ENCODE data around the gene SLC6A7. TPM values are rescaled to one million over a fixed set of nuclear protein-coding genes. Genes with fewer than 3 reads are reported as not detected.

Gene SLC6A7
- total and polyA plus RNA-seq, 2 donors from 2014 or later = not detected

- no peaks in the 10 kb centered on the region for H3K9me3 ChIP-seq (ENCODE audit: control insufficient read depth in 2 of 3, insufficient read depth in 1 of 3, low read length in 3 of 3)
- H3K9ac ChIP-seq (ENCODE audit: low read length in 3 of 3) = peak overlapping the region in 2 of 3 donors; percentile 37
- TF ChIP-seq, protein P1, sequence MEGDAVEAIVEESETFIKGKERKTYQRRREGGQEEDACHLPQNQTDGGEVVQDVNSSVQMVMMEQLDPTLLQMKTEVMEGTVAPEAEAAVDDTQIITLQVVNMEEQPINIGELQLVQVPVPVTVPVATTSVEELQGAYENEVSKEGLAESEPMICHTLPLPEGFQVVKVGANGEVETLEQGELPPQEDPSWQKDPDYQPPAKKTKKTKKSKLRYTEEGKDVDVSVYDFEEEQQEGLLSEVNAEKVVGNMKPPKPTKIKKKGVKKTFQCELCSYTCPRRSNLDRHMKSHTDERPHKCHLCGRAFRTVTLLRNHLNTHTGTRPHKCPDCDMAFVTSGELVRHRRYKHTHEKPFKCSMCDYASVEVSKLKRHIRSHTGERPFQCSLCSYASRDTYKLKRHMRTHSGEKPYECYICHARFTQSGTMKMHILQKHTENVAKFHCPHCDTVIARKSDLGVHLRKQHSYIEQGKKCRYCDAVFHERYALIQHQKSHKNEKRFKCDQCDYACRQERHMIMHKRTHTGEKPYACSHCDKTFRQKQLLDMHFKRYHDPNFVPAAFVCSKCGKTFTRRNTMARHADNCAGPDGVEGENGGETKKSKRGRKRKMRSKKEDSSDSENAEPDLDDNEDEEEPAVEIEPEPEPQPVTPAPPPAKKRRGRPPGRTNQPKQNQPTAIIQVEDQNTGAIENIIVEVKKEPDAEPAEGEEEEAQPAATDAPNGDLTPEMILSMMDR (IDR thresholded peaks at IDR 0.05; ENCODE audit: borderline replicate concordance, extremely low read depth, insufficient read depth) = no peak
- H3K4me1 ChIP-seq (ENCODE audit: control insufficient read depth in 2 of 3, insufficient read depth in 2 of 3, low read depth in 1 of 3, low read length in 3 of 3) = peaks cover 4 to 9% (median 5%) of the 10 kb centered on the region in 3 donors
- H3K36me3 ChIP-seq (ENCODE audit: control insufficient read depth in 2 of 3, insufficient read depth in 3 of 3, low read length in 3 of 3) = no peaks in the 10 kb centered on the region
- H3K27me3 ChIP-seq (ENCODE audit: control insufficient read depth, insufficient read depth, low read length) = no peaks in the 10 kb centered on the region
- DNase-seq = no peak
- peak overlapping the region in 1 of 3 donors; percentile 65 for H3K4me3 ChIP-seq (ENCODE audit: low read length in 3 of 3)
- peak overlapping the region; percentile 45 to 54 for H3K27ac ChIP-seq (ENCODE audit: low read depth in 2 of 2, low read length in 2 of 2)
- intact Hi-C loops (cut with DNase I) = no loop called here
- FAIRE-seq = no peak
Observed at GRCh38 chr5:150156027-150156368, 33.9 kb upstream of the SLC6A7 start.

- peak overlapping the region; percentile 45 to 54 for H3K27ac ChIP-seq (ENCODE audit: low read depth in 2 of 2, low read length in 2 of 2)
- TF ChIP-seq, protein P1 (IDR thresholded peaks at IDR 0.05; ENCODE audit: borderline replicate concordance, extremely low read depth, insufficient read depth) = no peak
- intact Hi-C loops (cut with DNase I) = no loop called here
- FAIRE-seq = no peak
- H3K4me3 ChIP-seq (ENCODE audit: low read length in 3 of 3) = peak overlapping the region in 1 of 3 donors; percentile 65
- peaks cover 5 to 12% (median 9%) of the 10 kb centered on the region in 3 donors for H3K4me1 ChIP-seq (ENCODE audit: control insufficient read depth in 2 of 3, insufficient read depth in 2 of 3, low read depth in 1 of 3, low read length in 3 of 3)
- DNase-seq = no peak
- no peaks in the 10 kb centered on the region for H3K9me3 ChIP-seq (ENCODE audit: control insufficient read depth in 2 of 3, insufficient read depth in 1 of 3, low read length in 3 of 3)
- peak overlapping the region in 1 of 3 donors; percentile 37 for H3K9ac ChIP-seq (ENCODE audit: low read length in 3 of 3)
- no peaks in the 10 kb centered on the region for H3K27me3 ChIP-seq (ENCODE audit: control insufficient read depth, insufficient read depth, low read length)
- no peaks in the 10 kb centered on the region for H3K36me3 ChIP-seq (ENCODE audit: control insufficient read depth in 2 of 3, insufficient read depth in 3 of 3, low read length in 3 of 3)
Observed at GRCh38 chr5:150156540-150156939, 33.3 kb upstream of the SLC6A7 start.

DNA sequence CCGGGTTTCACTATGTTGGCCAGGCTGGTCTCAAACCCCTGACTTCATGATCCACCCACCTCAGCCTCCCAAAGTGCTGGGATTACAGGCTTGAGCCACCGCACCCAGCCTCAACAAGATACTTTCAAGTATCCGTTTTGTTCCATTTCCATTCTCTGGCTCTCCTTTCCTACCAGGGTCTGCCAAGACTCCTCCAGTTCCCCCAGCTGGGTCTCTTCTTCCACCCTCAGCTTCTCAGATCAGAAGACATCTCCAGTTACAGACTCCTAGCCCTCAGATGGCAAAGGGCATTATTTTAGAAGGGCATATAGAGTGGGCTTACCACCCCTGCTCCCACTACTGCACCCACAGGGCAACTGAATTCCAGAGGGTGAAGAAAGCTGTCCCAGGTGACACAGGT lies 32.7 kb upstream of the SLC6A7 start:
- intact Hi-C loops (cut with DNase I) = no loop called here
- H3K4me3 ChIP-seq (ENCODE audit: low read length in 3 of 3) = no peak overlapping the region
- FAIRE-seq (no peak), DNase-seq (no peak)
- peaks cover 5 to 13% (median 11%) of the 10 kb centered on the region in 3 donors for H3K4me1 ChIP-seq (ENCODE audit: control insufficient read depth in 2 of 3, insufficient read depth in 2 of 3, low read depth in 1 of 3, low read length in 3 of 3)
- peak overlapping the region in 1 of 2 donors; percentile 81 for H3K27ac ChIP-seq (ENCODE audit: low read depth in 2 of 2, low read length in 2 of 2)
- no peak overlapping the region for H3K9ac ChIP-seq (ENCODE audit: low read length in 3 of 3)
- no peaks in the 10 kb centered on the region for H3K27me3 ChIP-seq (ENCODE audit: control insufficient read depth, insufficient read depth, low read length)
- H3K36me3 ChIP-seq (ENCODE audit: control insufficient read depth in 2 of 3, insufficient read depth in 3 of 3, low read length in 3 of 3) = no peaks in the 10 kb centered on the region
- H3K9me3 ChIP-seq (ENCODE audit: control insufficient read depth in 2 of 3, insufficient read depth in 1 of 3, low read length in 3 of 3) = no peaks in the 10 kb centered on the region
- TF ChIP-seq, protein P1 (IDR thresholded peaks at IDR 0.05; ENCODE audit: borderline replicate concordance, extremely low read depth, insufficient read depth) = no peak

Measured in kidney (tissue), 14 donors.